Panc1 (cell line): ENCODE measurements around the gene SLCO2A1.

Experiments used
- POLR2AphosphoS5 ChIP-seq: IDR thresholded peaks from 2 replicates; pipeline ENCODE4 v1.6.1; 2012; ENCODE audit warnings: mild to moderate bottlenecking, low read depth, low read length, moderate library complexity
- TCF7L2 ChIP-seq: IDR thresholded peaks from 2 replicates; pipeline ENCODE4 v1.6.1; 2011; ENCODE audit warnings: mild to moderate bottlenecking, low read depth, low read length, inconsistent platforms
- TF ChIP-seq, protein P1 (sequence below): fragments of 450-650 bp; IDR thresholded peaks from 2 replicates; pipeline ENCODE4 v1.5.1; 2017; ENCODE audit warnings: mild to moderate bottlenecking
- TF ChIP-seq, protein P2 (sequence below), 2 experiments: IDR thresholded peaks; 2 replicates each; pipeline ENCODE4 v1.6.1; 2011 to 2012; ENCODE audit warnings: low read depth in 2 of 2, control low read depth in 1 of 2, low read length in 1 of 2, mild to moderate bottlenecking in 1 of 2, moderate library complexity in 1 of 2; ENCODE audit not compliant: insufficient read depth in 1 of 2

- TF ChIP-seq, protein P1, sequence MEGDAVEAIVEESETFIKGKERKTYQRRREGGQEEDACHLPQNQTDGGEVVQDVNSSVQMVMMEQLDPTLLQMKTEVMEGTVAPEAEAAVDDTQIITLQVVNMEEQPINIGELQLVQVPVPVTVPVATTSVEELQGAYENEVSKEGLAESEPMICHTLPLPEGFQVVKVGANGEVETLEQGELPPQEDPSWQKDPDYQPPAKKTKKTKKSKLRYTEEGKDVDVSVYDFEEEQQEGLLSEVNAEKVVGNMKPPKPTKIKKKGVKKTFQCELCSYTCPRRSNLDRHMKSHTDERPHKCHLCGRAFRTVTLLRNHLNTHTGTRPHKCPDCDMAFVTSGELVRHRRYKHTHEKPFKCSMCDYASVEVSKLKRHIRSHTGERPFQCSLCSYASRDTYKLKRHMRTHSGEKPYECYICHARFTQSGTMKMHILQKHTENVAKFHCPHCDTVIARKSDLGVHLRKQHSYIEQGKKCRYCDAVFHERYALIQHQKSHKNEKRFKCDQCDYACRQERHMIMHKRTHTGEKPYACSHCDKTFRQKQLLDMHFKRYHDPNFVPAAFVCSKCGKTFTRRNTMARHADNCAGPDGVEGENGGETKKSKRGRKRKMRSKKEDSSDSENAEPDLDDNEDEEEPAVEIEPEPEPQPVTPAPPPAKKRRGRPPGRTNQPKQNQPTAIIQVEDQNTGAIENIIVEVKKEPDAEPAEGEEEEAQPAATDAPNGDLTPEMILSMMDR: no peak
- TF ChIP-seq, protein P2, sequence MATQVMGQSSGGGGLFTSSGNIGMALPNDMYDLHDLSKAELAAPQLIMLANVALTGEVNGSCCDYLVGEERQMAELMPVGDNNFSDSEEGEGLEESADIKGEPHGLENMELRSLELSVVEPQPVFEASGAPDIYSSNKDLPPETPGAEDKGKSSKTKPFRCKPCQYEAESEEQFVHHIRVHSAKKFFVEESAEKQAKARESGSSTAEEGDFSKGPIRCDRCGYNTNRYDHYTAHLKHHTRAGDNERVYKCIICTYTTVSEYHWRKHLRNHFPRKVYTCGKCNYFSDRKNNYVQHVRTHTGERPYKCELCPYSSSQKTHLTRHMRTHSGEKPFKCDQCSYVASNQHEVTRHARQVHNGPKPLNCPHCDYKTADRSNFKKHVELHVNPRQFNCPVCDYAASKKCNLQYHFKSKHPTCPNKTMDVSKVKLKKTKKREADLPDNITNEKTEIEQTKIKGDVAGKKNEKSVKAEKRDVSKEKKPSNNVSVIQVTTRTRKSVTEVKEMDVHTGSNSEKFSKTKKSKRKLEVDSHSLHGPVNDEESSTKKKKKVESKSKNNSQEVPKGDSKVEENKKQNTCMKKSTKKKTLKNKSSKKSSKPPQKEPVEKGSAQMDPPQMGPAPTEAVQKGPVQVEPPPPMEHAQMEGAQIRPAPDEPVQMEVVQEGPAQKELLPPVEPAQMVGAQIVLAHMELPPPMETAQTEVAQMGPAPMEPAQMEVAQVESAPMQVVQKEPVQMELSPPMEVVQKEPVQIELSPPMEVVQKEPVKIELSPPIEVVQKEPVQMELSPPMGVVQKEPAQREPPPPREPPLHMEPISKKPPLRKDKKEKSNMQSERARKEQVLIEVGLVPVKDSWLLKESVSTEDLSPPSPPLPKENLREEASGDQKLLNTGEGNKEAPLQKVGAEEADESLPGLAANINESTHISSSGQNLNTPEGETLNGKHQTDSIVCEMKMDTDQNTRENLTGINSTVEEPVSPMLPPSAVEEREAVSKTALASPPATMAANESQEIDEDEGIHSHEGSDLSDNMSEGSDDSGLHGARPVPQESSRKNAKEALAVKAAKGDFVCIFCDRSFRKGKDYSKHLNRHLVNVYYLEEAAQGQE (IDR thresholded peaks at IDR 0.05; ENCODE audit: insufficient read depth in 1 of 2, low read depth in 2 of 2, low read length in 1 of 2): no peak
- TF ChIP-seq TCF7L2: no peak
- TF ChIP-seq POLR2AphosphoS5: no peak
Observed at GRCh38 chr3:134066158-134066541, 36.4 kb upstream of the SLCO2A1 start.
